A549 (cell line): ENCODE data around the gene SORD.

Source experiments
- CBX2 ChIP-seq: fragments of 200-600 bp; sonication (generic); IDR thresholded peaks from 2 replicates; pipeline ENCODE4 v1.6.1; 2016; ENCODE audit warnings: low read depth, mild to moderate bottlenecking, borderline replicate concordance
- CHD4 ChIP-seq: fragments of 200-600 bp; sonication (generic); IDR thresholded peaks from 2 replicates; pipeline ENCODE4 v1.6.1; 2016; ENCODE audit warnings: antibody characterized with exemption, mild to moderate bottlenecking, borderline replicate concordance
- EP300 ChIP-seq, 2 experiments: fragments of >200 bp; sonication (Bioruptor Twin); formaldehyde crosslinking; IDR thresholded peaks; 2 replicates in 1 of 2; 3 replicates in 1 of 2; pipeline ENCODE4 v1.6.1; 2016 to 2017
- NR3C1 ChIP-seq: fragments of >200 bp; sonication (Bioruptor Twin); formaldehyde crosslinking; IDR thresholded peaks from 3 replicates; pipeline ENCODE4 v1.6.1; 2017
- PHF8 ChIP-seq: fragments of 200-600 bp; sonication (generic); IDR thresholded peaks from 2 replicates; pipeline ENCODE4 v1.6.1; 2016; ENCODE audit warnings: low read depth, mild to moderate bottlenecking, antibody characterized with exemption, moderate library complexity, borderline replicate concordance
- POLR2A ChIP-seq: IDR thresholded peaks from 2 replicates; pipeline ENCODE4 v1.6.1; 2012; ENCODE audit warnings: mild to moderate bottlenecking, low read length
- POLR2AphosphoS2 ChIP-seq: conservative IDR thresholded peaks from 2 replicates; pipeline ENCODE4 v1.6.1; 2012; ENCODE audit warnings: low read length, improper control_type of control experiment, inconsistent platforms
- RFX5 ChIP-seq: fragments of 450-650 bp; IDR thresholded peaks from 2 replicates; pipeline ENCODE4 v1.7.1; 2014; ENCODE audit warnings: antibody characterized with exemption, mild to moderate bottlenecking, moderate library complexity
- ZSCAN20 ChIP-seq: fragments of 250-450 bp; sonication (Bioruptor Pico); IDR thresholded peaks from 2 replicates; pipeline ENCODE4 v1.8.0; 2022; ENCODE audit warnings: mild to moderate bottlenecking, moderate library complexity
- TF ChIP-seq, protein P1 (sequence below): fragments of >200 bp; sonication (Bioruptor Twin); formaldehyde crosslinking; IDR thresholded peaks from 3 replicates; pipeline ENCODE4 v1.5.1; 2016
- TF ChIP-seq, protein P2 (sequence below): IDR thresholded peaks from 2 replicates; pipeline ENCODE4 v1.6.1; 2012; ENCODE audit warnings: low read depth, borderline replicate concordance
- TF ChIP-seq, protein P3 (sequence below): fragments of >200 bp; sonication (Bioruptor Twin); formaldehyde crosslinking; IDR thresholded peaks from 2 replicates; pipeline ENCODE4 v1.6.1; 2016
- TF ChIP-seq, protein P4 (sequence below): fragments of 150-350 bp; IDR thresholded peaks from 2 replicates; pipeline ENCODE4 v1.6.1; 2014; ENCODE audit warnings: low read depth, mild to moderate bottlenecking, low read length
- TF ChIP-seq, protein P5 (sequence below): IDR thresholded peaks from 2 replicates; pipeline ENCODE4 v1.6.1; 2012

DNA sequence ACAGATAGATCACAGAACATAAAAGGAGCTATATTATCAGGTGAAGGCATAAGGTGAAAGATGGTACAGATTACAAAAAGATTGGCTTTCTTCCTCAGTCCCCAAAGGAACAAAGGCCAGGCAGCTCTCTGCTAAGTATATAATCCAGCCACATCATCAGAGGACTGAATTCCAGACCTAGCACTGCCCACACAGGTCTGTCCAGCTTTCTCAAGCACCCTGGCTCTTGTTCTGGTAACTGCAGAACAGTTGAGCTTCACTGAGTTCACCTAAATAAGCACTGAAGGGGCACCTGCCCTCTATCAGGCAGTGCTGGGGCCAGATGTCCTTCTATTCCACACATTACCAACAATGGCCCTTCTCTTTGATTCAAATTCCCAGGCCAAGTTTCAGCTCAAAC, 100.4 kb downstream of the SORD start:
- TF ChIP-seq POLR2A = no peak
- TF ChIP-seq, protein P1, sequence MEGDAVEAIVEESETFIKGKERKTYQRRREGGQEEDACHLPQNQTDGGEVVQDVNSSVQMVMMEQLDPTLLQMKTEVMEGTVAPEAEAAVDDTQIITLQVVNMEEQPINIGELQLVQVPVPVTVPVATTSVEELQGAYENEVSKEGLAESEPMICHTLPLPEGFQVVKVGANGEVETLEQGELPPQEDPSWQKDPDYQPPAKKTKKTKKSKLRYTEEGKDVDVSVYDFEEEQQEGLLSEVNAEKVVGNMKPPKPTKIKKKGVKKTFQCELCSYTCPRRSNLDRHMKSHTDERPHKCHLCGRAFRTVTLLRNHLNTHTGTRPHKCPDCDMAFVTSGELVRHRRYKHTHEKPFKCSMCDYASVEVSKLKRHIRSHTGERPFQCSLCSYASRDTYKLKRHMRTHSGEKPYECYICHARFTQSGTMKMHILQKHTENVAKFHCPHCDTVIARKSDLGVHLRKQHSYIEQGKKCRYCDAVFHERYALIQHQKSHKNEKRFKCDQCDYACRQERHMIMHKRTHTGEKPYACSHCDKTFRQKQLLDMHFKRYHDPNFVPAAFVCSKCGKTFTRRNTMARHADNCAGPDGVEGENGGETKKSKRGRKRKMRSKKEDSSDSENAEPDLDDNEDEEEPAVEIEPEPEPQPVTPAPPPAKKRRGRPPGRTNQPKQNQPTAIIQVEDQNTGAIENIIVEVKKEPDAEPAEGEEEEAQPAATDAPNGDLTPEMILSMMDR = no peak
- TF ChIP-seq, protein P2, sequence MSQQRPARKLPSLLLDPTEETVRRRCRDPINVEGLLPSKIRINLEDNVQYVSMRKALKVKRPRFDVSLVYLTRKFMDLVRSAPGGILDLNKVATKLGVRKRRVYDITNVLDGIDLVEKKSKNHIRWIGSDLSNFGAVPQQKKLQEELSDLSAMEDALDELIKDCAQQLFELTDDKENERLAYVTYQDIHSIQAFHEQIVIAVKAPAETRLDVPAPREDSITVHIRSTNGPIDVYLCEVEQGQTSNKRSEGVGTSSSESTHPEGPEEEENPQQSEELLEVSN = no peak
- TF ChIP-seq POLR2AphosphoS2 = no peak
- TF ChIP-seq RFX5 = no peak
- TF ChIP-seq EP300 (IDR thresholded peaks at IDR 0.05) = no peak
- TF ChIP-seq, protein P3, sequence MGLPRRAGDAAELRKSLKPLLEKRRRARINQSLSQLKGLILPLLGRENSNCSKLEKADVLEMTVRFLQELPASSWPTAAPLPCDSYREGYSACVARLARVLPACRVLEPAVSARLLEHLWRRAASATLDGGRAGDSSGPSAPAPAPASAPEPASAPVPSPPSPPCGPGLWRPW = no peak
- TF ChIP-seq, protein P4, sequence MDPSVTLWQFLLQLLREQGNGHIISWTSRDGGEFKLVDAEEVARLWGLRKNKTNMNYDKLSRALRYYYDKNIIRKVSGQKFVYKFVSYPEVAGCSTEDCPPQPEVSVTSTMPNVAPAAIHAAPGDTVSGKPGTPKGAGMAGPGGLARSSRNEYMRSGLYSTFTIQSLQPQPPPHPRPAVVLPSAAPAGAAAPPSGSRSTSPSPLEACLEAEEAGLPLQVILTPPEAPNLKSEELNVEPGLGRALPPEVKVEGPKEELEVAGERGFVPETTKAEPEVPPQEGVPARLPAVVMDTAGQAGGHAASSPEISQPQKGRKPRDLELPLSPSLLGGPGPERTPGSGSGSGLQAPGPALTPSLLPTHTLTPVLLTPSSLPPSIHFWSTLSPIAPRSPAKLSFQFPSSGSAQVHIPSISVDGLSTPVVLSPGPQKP = no peak
- TF ChIP-seq, protein P5, sequence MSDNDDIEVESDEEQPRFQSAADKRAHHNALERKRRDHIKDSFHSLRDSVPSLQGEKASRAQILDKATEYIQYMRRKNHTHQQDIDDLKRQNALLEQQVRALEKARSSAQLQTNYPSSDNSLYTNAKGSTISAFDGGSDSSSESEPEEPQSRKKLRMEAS = no peak
- TF ChIP-seq NR3C1 = no peak
- TF ChIP-seq PHF8 = no peak
- TF ChIP-seq CBX2 = no peak
- no peak for TF ChIP-seq ZSCAN20 (CRISPR knock-in tag)
- no peak for TF ChIP-seq CHD4
